A673 (cell line): ENCODE measurements around the gene TMCC1. TPM values are rescaled to one million over a fixed set of nuclear protein-coding genes. Genes with fewer than 3 reads are reported as not detected.

Source experiments
- BruUV-seq: library from RNA; stranded (reverse); fragments of 400-500 nt; replicated peaks from 2 replicates; lab custom pipeline; 2021; lab: Mats Ljungman, UMichigan
- CTCF ChIA-PET: fragments of 300-600 bp; sonication (Branson Sonifier 250); formaldehyde crosslinking; loops from one replicate; lab custom pipeline; 2022; ENCODE audit warnings: antibody characterized with exemption; lab: Charles Lee
- POLR2A ChIA-PET: fragments of 300-600 bp; sonication (Branson Sonifier 250); formaldehyde crosslinking; loops from one replicate; lab custom pipeline; 2022; ENCODE audit warnings: antibody characterized with exemption; ENCODE audit not compliant: low non-redundant PET; lab: Charles Lee
- DNase-seq: peaks from one replicate; pipeline ENCODE4 v3.0.0-alpha.2; 2015; ENCODE audit warnings: low spot score
- H3K27ac ChIP-seq: fragments of 200-600 bp; sonication (generic); 2 replicates; pipeline ENCODE4 v1.5.1; 2016; ENCODE audit warnings: mixed run types, low read depth, mild to moderate bottlenecking, mixed read lengths, antibody characterized with exemption, low read length; ENCODE audit not compliant: poor library complexity, severe bottlenecking
- H3K27me3 ChIP-seq: fragments of 200-600 bp; sonication (generic); replicated peaks from 2 replicates; pipeline ENCODE4 v1.6.1; 2017; ENCODE audit warnings: mixed run types, low read depth, mild to moderate bottlenecking, mixed read lengths, antibody characterized with exemption, low read length; ENCODE audit not compliant: insufficient read depth, poor library complexity
- H3K36me3 ChIP-seq: fragments of 200-600 bp; sonication (generic); 2 replicates; pipeline ENCODE4 v1.6.1; 2016; ENCODE audit warnings: mixed run types, mild to moderate bottlenecking, mixed read lengths, antibody characterized with exemption, low read length; ENCODE audit not compliant: insufficient read depth, poor library complexity, severe bottlenecking
- H3K4me1 ChIP-seq: fragments of 200-600 bp; sonication (generic); 2 replicates; pipeline ENCODE4 v1.6.1; 2017; ENCODE audit warnings: mixed run types, mild to moderate bottlenecking, mixed read lengths, antibody characterized with exemption, low read length; ENCODE audit not compliant: insufficient read depth, poor library complexity, severe bottlenecking
- H3K4me3 ChIP-seq: fragments of 200-600 bp; sonication (generic); 2 replicates; pipeline ENCODE4 v1.5.1; 2016; ENCODE audit warnings: low read depth, mixed run types, mild to moderate bottlenecking, mixed read lengths, low read length; ENCODE audit not compliant: poor library complexity, severe bottlenecking
- H3K9me3 ChIP-seq: fragments of 200-600 bp; sonication (generic); 2 replicates; pipeline ENCODE4 v1.6.1; 2016; ENCODE audit warnings: mixed run types, low read depth, mild to moderate bottlenecking, mixed read lengths, antibody characterized with exemption, low read length; ENCODE audit not compliant: poor library complexity, severe bottlenecking
- EZH2 ChIP-seq: fragments of 200-600 bp; sonication (generic); IDR thresholded peaks from 2 replicates; pipeline ENCODE4 v1.6.1; 2017; ENCODE audit warnings: borderline replicate concordance, low read depth, mild to moderate bottlenecking, mixed read lengths, antibody characterized with exemption, low read length; ENCODE audit not compliant: poor library complexity, severe bottlenecking
- intact Hi-C: fragments of 100-400 bp; cut with micrococcal nuclease; formaldehyde crosslinking; loops from one replicate; pipeline ENCODE4 v1.10.0; 2022; ENCODE audit not compliant: unreplicated experiment
- total RNA-seq: library from RNA; stranded (reverse); gene quantifications from 2 replicates; pipeline ENCODE4 v1.2.3, GENCODE V29; 2021
- TF ChIP-seq, protein P1 (sequence below): fragments of 300-800, 200-600 bp; sonication (generic); conservative IDR thresholded peaks from 2 replicates; pipeline ENCODE4 v1.5.1; 2017; ENCODE audit warnings: low read depth, mild to moderate bottlenecking, antibody characterized with exemption, low read length, moderate library complexity, mixed read lengths

TMCC1 gene
- total RNA-seq, 1 experiment from 2014 or later: 29.4 TPM

DNA sequence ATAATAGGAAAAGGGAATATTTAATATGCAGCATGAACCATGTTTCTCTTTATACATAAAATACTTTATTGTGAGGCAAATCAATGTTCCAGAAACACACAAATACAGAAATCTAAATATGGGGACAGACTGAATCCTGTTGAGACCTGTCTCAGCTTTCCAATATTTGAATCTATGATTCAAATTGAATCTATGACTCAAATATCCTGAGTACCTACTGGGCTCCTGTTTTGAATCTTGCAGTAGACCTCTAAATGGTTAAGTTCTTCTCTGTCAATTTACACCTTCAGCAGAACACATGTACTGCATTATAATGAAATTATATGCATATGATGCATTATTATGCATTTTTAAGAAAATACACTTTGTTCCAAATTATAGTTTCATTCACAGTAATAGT lies 143.8 kb downstream of the TMCC1 start:
- H3K27me3 ChIP-seq: no peaks in the 10 kb centered on the region
- BruUV-seq: no TSS peak
- intact Hi-C loops: no loop called here
- H3K9me3 ChIP-seq: peaks cover 15% of the 10 kb centered on the region
- H3K4me1 ChIP-seq: peaks cover 10% of the 10 kb centered on the region
- H3K27ac ChIP-seq: no peak overlapping the region
- ChIA-PET POLR2A (no interaction called here), CTCF (no interaction called here)
- no peak for TF ChIP-seq EZH2
- TF ChIP-seq, protein P1, sequence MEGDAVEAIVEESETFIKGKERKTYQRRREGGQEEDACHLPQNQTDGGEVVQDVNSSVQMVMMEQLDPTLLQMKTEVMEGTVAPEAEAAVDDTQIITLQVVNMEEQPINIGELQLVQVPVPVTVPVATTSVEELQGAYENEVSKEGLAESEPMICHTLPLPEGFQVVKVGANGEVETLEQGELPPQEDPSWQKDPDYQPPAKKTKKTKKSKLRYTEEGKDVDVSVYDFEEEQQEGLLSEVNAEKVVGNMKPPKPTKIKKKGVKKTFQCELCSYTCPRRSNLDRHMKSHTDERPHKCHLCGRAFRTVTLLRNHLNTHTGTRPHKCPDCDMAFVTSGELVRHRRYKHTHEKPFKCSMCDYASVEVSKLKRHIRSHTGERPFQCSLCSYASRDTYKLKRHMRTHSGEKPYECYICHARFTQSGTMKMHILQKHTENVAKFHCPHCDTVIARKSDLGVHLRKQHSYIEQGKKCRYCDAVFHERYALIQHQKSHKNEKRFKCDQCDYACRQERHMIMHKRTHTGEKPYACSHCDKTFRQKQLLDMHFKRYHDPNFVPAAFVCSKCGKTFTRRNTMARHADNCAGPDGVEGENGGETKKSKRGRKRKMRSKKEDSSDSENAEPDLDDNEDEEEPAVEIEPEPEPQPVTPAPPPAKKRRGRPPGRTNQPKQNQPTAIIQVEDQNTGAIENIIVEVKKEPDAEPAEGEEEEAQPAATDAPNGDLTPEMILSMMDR: no peak
- no peak for DNase-seq
- H3K4me3 ChIP-seq: no peak overlapping the region
- no peaks in the 10 kb centered on the region for H3K36me3 ChIP-seq

DNA sequence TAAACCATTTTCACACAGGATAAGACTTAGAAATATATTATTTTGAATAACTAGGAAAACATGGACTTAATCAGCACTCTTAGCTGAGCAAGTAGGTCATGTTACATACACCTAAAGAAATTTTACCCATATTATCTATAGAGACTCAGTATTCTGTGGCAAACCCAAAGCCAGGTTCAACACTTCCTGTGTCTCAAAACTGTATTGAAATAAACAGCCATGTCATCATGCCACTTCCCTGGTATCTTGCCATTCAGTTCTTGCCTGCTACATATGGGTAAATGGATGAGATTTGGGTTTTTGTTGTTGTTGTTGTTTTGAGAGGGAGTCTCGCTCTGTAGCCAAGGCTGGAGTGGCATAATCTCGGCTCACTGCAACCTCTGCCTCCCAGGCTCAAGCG lies 145.5 kb downstream of the TMCC1 start:
- ChIA-PET CTCF (no interaction called here), POLR2A (no interaction called here)
- peaks cover 5% of the 10 kb centered on the region for H3K9me3 ChIP-seq
- H3K27me3 ChIP-seq: no peaks in the 10 kb centered on the region
- BruUV-seq: no TSS peak
- DNase-seq: no peak
- H3K36me3 ChIP-seq: no peaks in the 10 kb centered on the region
- TF ChIP-seq, protein P1: no peak
- no peak for TF ChIP-seq EZH2
- H3K27ac ChIP-seq: no peak overlapping the region
- H3K4me1 ChIP-seq: peaks cover 10% of the 10 kb centered on the region
- intact Hi-C loops: no loop called here
- H3K4me3 ChIP-seq: no peak overlapping the region

DNA sequence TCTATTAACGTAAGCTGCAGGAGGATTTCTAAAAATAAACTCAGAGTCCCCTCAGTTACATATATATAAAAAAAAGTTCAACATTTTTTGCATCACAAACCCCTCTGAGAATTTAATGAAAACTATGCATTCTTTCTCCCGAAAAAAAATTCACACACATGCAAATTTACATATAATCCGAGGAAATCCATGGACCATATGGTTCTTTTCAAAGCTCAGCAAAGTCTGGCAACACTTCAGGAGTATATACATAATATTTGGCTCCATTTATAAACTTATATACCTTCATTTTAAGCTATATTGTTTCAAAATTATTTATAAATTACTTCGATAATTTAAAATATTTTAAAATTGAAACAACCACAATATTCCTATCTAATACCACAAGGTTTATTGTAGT lies 146.4 kb downstream of the TMCC1 start:
- H3K4me1 ChIP-seq: peaks cover 10% of the 10 kb centered on the region
- CTCF ChIA-PET: no interaction called here
- intact Hi-C loops: no loop called here
- H3K27me3 ChIP-seq: no peaks in the 10 kb centered on the region
- POLR2A ChIA-PET: no interaction called here
- H3K27ac ChIP-seq: no peak overlapping the region
- H3K36me3 ChIP-seq: no peaks in the 10 kb centered on the region
- no TSS peak for BruUV-seq
- DNase-seq: no peak
- no peak overlapping the region for H3K4me3 ChIP-seq
- no peak for TF ChIP-seq EZH2
- TF ChIP-seq, protein P1: no peak
- no peaks in the 10 kb centered on the region for H3K9me3 ChIP-seq
